Measurements from ENCODE around the gene CCDC34. TPM values are rescaled to one million over a fixed set of nuclear protein-coding genes. Genes with fewer than 3 reads are reported as not detected.

Gene CCDC34
- total and polyA plus RNA-seq, 2 of the 8 experiments (the other 6 are each of a cell fraction or from before 2014, with no cell fraction given) = 7.7 to 24.3 TPM

GRCh38 chr11:27358296-27358695, 4.7 kb downstream of the CCDC34 start:
- no peak overlapping the region for H3K18ac ChIP-seq (ENCODE audit: extremely low read depth, low read length)
- no peak overlapping the region for H4K5ac ChIP-seq (ENCODE audit: insufficient read length, low read depth, low read length)
- no peak overlapping the region for H4K91ac ChIP-seq (replicated peaks; ENCODE audit: insufficient read length, low read length)
- no peak overlapping the region for H3K9ac ChIP-seq (replicated peaks in 1 of 4; ENCODE audit: extremely low read depth in 1 of 4, low read depth in 3 of 4, low read length in 3 of 4)
- no peaks in the 10 kb centered on the region; a peak in 1 of 8 replicates for H3K36me3 ChIP-seq (ENCODE audit: control insufficient read depth in 2 of 4, insufficient read depth in 4 of 4, low read length in 3 of 4)
- H2BK12ac ChIP-seq (ENCODE audit: low read depth, low read length) = no peak overlapping the region
- no peaks in the 10 kb centered on the region for H3K9me3 ChIP-seq (ENCODE audit: insufficient read depth in 2 of 2, low read depth in 1 of 2, low read length in 1 of 2)
- H3K27me3 ChIP-seq (replicated peaks in 1 of 4; ENCODE audit: control insufficient read depth in 3 of 4, extremely low read depth in 1 of 4, insufficient read depth in 3 of 4, low read length in 3 of 4) = no peaks in the 10 kb centered on the region
- no peaks in the 10 kb centered on the region for H4K20me1 ChIP-seq (replicated peaks in 1 of 2; ENCODE audit: control insufficient read depth in 1 of 2, insufficient read depth in 2 of 2, low read length in 2 of 2)
- WGBS, 2 experiments (ENCODE audit: extremely low coverage in 1 of 2, insufficient coverage in 1 of 2, insufficient read length in 1 of 2, insufficient replicate concordance in 2 of 2, low coverage in 1 of 2, low lambda C conversion rate in 2 of 2, missing lambda C conversion rate in 1 of 2) = 80% methylated on average over 1 of the region's 1 CpG; no CpG with 5 or more reads in 1 of the 2 experiments
- no peak overlapping the region for H3K4me2 ChIP-seq (ENCODE audit: insufficient read depth in 1 of 2, low read depth in 2 of 2, low read length in 2 of 2)
- H2BK20ac ChIP-seq (ENCODE audit: low read length) = no peak overlapping the region
- peaks cover 0 to 9% (median 5%) of the 10 kb centered on the region in 4 experiments; a peak in 4 of 7 replicates for H3K4me1 ChIP-seq (replicated peaks in 1 of 4; ENCODE audit: control insufficient read depth in 3 of 4, insufficient read depth in 4 of 4, low read length in 3 of 4)
- H3K56ac ChIP-seq (replicated peaks; ENCODE audit: insufficient read length, low read depth, low read length) = no peak overlapping the region
- H2BK15ac ChIP-seq (ENCODE audit: low read length) = no peak overlapping the region
- H4K8ac ChIP-seq (ENCODE audit: extremely low read depth, insufficient read depth, low read length) = no peak overlapping the region
- FAIRE-seq = no peak
- H3K79me1 ChIP-seq (ENCODE audit: low read depth, low read length) = no peaks in the 10 kb centered on the region
- H2AK5ac ChIP-seq (ENCODE audit: low read depth, low read length) = no peak overlapping the region
- H2BK120ac ChIP-seq (replicated peaks; ENCODE audit: low read depth, low read length) = no peak overlapping the region
- H2BK5ac ChIP-seq (ENCODE audit: low read depth, low read length) = no peak overlapping the region
- H3K23ac ChIP-seq (ENCODE audit: insufficient read length) = no peak overlapping the region
- H3K27ac ChIP-seq (ENCODE audit: low read depth, low read length) = no peak overlapping the region
- peaks cover 7% of the 10 kb centered on the region for H3K23me2 ChIP-seq (ENCODE audit: low read depth, low read length)
- POLR2A ChIA-PET (ENCODE audit: partially characterized antibody) = interaction anchor here (0.5 kb wide), 1 partner anchor 39 kb away, joined by 3 read pairs; no protein-coding TSS in a partner anchor
- CTCF ChIA-PET (ENCODE audit: partially characterized antibody) = interaction anchor here (1.0 to 2.1 kb wide), 4 partner anchors 125 to 174 kb away, joined by 3 to 6 read pairs (median 4); no protein-coding TSS in a partner anchor
- no peak for DNase-seq (ENCODE audit: low read depth in 1 of 2, low spot score in 2 of 2)
- no peak overlapping the region for H3K4me3 ChIP-seq (ENCODE audit: extremely low read depth in 1 of 4, insufficient read depth in 2 of 4, low read depth in 3 of 4, low read length in 4 of 4)
- H2AFZ ChIP-seq (ENCODE audit: low read length) = no peak overlapping the region
- H3K4ac ChIP-seq (replicated peaks; ENCODE audit: insufficient read length, low read depth, low read length) = no peak overlapping the region
- peaks cover 0 to 7% of the 10 kb centered on the region in 2 experiments; a peak in 1 of 4 replicates for H3K79me2 ChIP-seq (ENCODE audit: control insufficient read depth in 1 of 2, insufficient read depth in 2 of 2, low read length in 2 of 2)
- H3K14ac ChIP-seq (ENCODE audit: insufficient read length) = no peak overlapping the region
- TF ChIP-seq POU5F1 (IDR thresholded peaks at IDR 0.05; ENCODE audit: low read depth, low read length) (no peak), ASH2L (IDR thresholded peaks at IDR 0.05; ENCODE audit: low read length) (no peak), EZH2 (IDR thresholded peaks at IDR 0.05; ENCODE audit: low read depth, low read length, severe bottlenecking) (no peak), CTCF (IDR thresholded peaks at IDR 0.05; ENCODE audit: control extremely low read depth in 1 of 3, insufficient read depth in 1 of 3, low read depth in 1 of 3, low read length in 3 of 3) (no peak), SP2 (IDR thresholded peaks at IDR 0.05; ENCODE audit: low read length) (no peak), GABPA (IDR thresholded peaks at IDR 0.05; ENCODE audit: borderline replicate concordance, insufficient read depth, low read length) (no peak), SIN3A (conservative IDR thresholded peaks at IDR 0.05 in 1 of 2, IDR thresholded peaks at IDR 0.05 in 1 of 2; ENCODE audit: low read depth in 1 of 2, low read length in 2 of 2) (no peak), CREB1 (IDR thresholded peaks at IDR 0.05) (no peak), RAD21 (IDR thresholded peaks at IDR 0.05 in 1 of 2, conservative IDR thresholded peaks at IDR 0.05 in 1 of 2; ENCODE audit: low read depth in 2 of 2, low read length in 2 of 2) (no peak), SP4 (IDR thresholded peaks at IDR 0.05; ENCODE audit: low read length) (no peak), MAX (IDR thresholded peaks at IDR 0.05) (no peak)

Measured in H1 (cell line).